ENCODE data around the gene MYH7.

GRCh38 chr14:23414906-23415820 lies 20.3 kb downstream of the MYH7 start:
- TF ChIP-seq POLR2AphosphoS5 (IDR thresholded peaks at IDR 0.05; ENCODE audit: borderline replicate concordance, low read depth, low read length) (no peak), EZH2 (IDR thresholded peaks at IDR 0.05) (no peak)

Measured in SK-N-MC (cell line).